Fibroblast of lung (primary cell): Measurements from ENCODE around the gene MAPKAPK2. TPM values are rescaled to one million over a fixed set of nuclear protein-coding genes. Genes with fewer than 3 reads are reported as not detected.

Experiments used
- DNase-seq, 2 donors: peaks; one replicate each; pipeline versions ENCODE4 v3.0.0 to v3.0.0-alpha.2; 2010; ENCODE audit warnings: low read depth in 2 of 2
- H2AFZ ChIP-seq: 2 replicates; pipeline ENCODE4 v1.5.1; 2012; ENCODE audit warnings: low read length, control low read depth, inconsistent platforms
- H3K27ac ChIP-seq: 2 replicates; pipeline ENCODE4 v1.5.1; 2011; ENCODE audit warnings: low read length, control low read depth; ENCODE audit not compliant: insufficient read depth
- H3K27me3 ChIP-seq: 2 replicates; pipeline ENCODE4 v1.5.1; 2011; ENCODE audit warnings: mild to moderate bottlenecking, low read length; ENCODE audit not compliant: control insufficient read depth, insufficient read depth
- H3K36me3 ChIP-seq: 2 replicates; pipeline ENCODE4 v1.5.1; 2011; ENCODE audit warnings: low read length; ENCODE audit not compliant: control insufficient read depth, insufficient read depth
- H3K4me1 ChIP-seq: 2 replicates; pipeline ENCODE4 v1.5.1; 2011; ENCODE audit warnings: low read length; ENCODE audit not compliant: control insufficient read depth, insufficient read depth; ENCODE audit errors: extremely low read depth
- H3K4me2 ChIP-seq: 2 replicates; pipeline ENCODE4 v1.5.1; 2011; ENCODE audit warnings: low read length, control low read depth; ENCODE audit not compliant: insufficient read depth; ENCODE audit errors: extremely low read depth
- H3K4me3 ChIP-seq, 4 experiments: fragments of 200-600 bp in 1 of 4; sonication (generic) in 1 of 4; replicated peaks in 1 of 4; 2 replicates each; pipeline ENCODE4 v1.5.1; 2011 to 2016; ENCODE audit warnings: low read length in 4 of 4, low read depth in 3 of 4, mild to moderate bottlenecking in 3 of 4, control low read depth in 2 of 4, inconsistent platforms in 1 of 4, mixed read lengths in 1 of 4; ENCODE audit not compliant: insufficient read depth in 1 of 4; ENCODE audit errors: control extremely low read depth in 1 of 4
- H3K79me2 ChIP-seq: 2 replicates; pipeline ENCODE4 v1.5.1; 2012; ENCODE audit warnings: mild to moderate bottlenecking, low read length, inconsistent platforms; ENCODE audit not compliant: control insufficient read depth, insufficient read depth
- H3K9ac ChIP-seq: 2 replicates; pipeline ENCODE4 v1.5.1; 2011; ENCODE audit warnings: mild to moderate bottlenecking, low read length, control low read depth; ENCODE audit not compliant: insufficient read depth
- H3K9me3 ChIP-seq: 2 replicates; pipeline ENCODE4 v1.5.1; 2012; ENCODE audit warnings: low read depth, low read length; ENCODE audit not compliant: control insufficient read depth, insufficient read depth
- H4K20me1 ChIP-seq: 2 replicates; pipeline ENCODE4 v1.5.1; 2011; ENCODE audit warnings: low read length; ENCODE audit not compliant: control insufficient read depth, insufficient read depth; ENCODE audit errors: extremely low read depth
- EZH2 ChIP-seq: IDR thresholded peaks from 2 replicates; pipeline ENCODE4 v1.5.1; 2012; ENCODE audit warnings: low read length, control low read depth, mild to moderate bottlenecking; ENCODE audit errors: missing control alignments
- polyA plus RNA-seq, 2 donors: library from polyadenylated mRNA; depleted of rRNA in 1 of 2; stranded (reverse) in 1 of 2; unstranded in 1 of 2; fragments of >200 nt; gene quantifications; 2 replicates each; pipeline ENCODE4 v1.2.1, GENCODE V29; 2011 to 2012; ENCODE audit warnings: missing spikeins in 1 of 2
- total RNA-seq: library from RNA; depleted of rRNA; stranded (reverse); fragments of >200 nt; gene quantifications from 2 replicates; pipeline ENCODE4 v1.2.1, GENCODE V29; 2014
- TF ChIP-seq, protein P1 (sequence below), 2 donors: IDR thresholded peaks in 1 of 2; conservative IDR thresholded peaks in 1 of 2; 1 replicate in 1 of 2; 2 replicates in 1 of 2; pipeline ENCODE4 v1.5.1; 2011 to 2012; ENCODE audit warnings: low read length in 2 of 2, control low read depth in 1 of 2, inconsistent platforms in 1 of 2, low read depth in 1 of 2, mild to moderate bottlenecking in 1 of 2

MAPKAPK2 gene
- total and polyA plus RNA-seq, 2 donors (not counting 1 experiment from before 2014, with no cell fraction given) = 51.9 to 85.7 TPM

DNA sequence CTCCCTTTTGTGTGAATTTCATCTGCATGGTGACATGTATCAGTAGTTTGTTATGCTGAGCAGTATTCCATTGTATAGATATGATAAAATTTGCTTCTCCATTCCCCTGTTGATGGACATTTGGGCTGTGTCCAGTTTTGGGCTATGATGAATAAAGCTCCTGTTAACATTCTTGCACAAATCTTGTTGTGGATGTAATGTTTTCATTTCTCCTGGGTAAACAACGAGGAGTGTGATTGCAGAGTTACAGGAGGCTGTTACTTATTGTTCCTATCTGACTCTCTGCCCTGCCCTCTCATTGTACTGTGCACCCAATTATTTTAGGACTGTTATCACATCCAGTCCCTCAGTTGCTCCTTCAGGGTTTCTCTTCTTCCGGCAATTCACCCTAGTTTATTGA, 24.2 kb downstream of the MAPKAPK2 start:
- TF ChIP-seq EZH2 = no peak
- TF ChIP-seq, protein P1, sequence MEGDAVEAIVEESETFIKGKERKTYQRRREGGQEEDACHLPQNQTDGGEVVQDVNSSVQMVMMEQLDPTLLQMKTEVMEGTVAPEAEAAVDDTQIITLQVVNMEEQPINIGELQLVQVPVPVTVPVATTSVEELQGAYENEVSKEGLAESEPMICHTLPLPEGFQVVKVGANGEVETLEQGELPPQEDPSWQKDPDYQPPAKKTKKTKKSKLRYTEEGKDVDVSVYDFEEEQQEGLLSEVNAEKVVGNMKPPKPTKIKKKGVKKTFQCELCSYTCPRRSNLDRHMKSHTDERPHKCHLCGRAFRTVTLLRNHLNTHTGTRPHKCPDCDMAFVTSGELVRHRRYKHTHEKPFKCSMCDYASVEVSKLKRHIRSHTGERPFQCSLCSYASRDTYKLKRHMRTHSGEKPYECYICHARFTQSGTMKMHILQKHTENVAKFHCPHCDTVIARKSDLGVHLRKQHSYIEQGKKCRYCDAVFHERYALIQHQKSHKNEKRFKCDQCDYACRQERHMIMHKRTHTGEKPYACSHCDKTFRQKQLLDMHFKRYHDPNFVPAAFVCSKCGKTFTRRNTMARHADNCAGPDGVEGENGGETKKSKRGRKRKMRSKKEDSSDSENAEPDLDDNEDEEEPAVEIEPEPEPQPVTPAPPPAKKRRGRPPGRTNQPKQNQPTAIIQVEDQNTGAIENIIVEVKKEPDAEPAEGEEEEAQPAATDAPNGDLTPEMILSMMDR (conservative IDR thresholded peaks at IDR 0.05 in 1 of 2, IDR thresholded peaks at IDR 0.05 in 1 of 2; ENCODE audit: low read depth in 1 of 2, low read length in 2 of 2) = no peak
- Histone ChIP-seq H3K9ac (no peak overlapping the region), H3K9me3 (no peaks in the 10 kb centered on the region), H3K4me1 (peaks cover 59% of the 10 kb centered on the region), H4K20me1 (no peaks in the 10 kb centered on the region), H3K4me2 (no peak overlapping the region), H3K27ac (no peak overlapping the region), H3K36me3 (no peaks in the 10 kb centered on the region), H2AFZ (no peak overlapping the region), H3K4me3 (no peak overlapping the region), H3K79me2 (peaks cover 85% of the 10 kb centered on the region), H3K27me3 (no peaks in the 10 kb centered on the region)
- DNase-seq = no peak

DNA sequence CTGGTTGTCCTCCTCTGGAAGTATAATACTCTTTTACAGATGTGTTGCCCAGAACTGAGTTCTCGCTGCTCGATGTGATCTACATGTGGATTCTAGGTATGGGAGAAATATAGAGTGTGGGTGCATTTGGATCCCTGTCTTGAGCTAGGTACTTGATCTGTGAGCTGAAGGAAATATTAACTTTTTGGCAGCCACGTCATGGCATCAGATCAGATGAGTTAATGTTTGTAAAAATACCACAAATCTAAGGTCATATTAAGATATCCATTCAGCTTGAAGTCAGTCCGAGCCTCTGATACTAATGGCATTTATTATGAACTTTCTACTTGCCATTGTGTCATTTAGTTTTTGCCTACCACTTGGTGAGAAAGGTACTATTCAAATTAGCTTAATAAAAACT, 24.6 kb downstream of the MAPKAPK2 start:
- Histone ChIP-seq H3K9me3 (no peaks in the 10 kb centered on the region), H3K4me2 (no peak overlapping the region), H3K27ac (no peak overlapping the region), H3K9ac (no peak overlapping the region), H2AFZ (no peak overlapping the region), H3K27me3 (no peaks in the 10 kb centered on the region), H4K20me1 (no peaks in the 10 kb centered on the region), H3K4me3 (no peak overlapping the region), H3K36me3 (no peaks in the 10 kb centered on the region), H3K4me1 (peaks cover 63% of the 10 kb centered on the region), H3K79me2 (peaks cover 85% of the 10 kb centered on the region)
- no peak for TF ChIP-seq EZH2
- TF ChIP-seq, protein P1 (conservative IDR thresholded peaks at IDR 0.05 in 1 of 2, IDR thresholded peaks at IDR 0.05 in 1 of 2; ENCODE audit: low read depth in 1 of 2, low read length in 2 of 2) = no peak
- DNase-seq = no peak

GRCh38 chr1:206709772-206710459, 25.2 kb downstream of the MAPKAPK2 start:
- H3K9ac ChIP-seq = no peak overlapping the region
- peaks cover 63% of the 10 kb centered on the region for H3K4me1 ChIP-seq

More at GRCh38 chr1:206709772-206710459, 25.2 kb downstream of the MAPKAPK2 start:
- Histone ChIP-seq H3K36me3 (no peaks in the 10 kb centered on the region), H3K27ac (peak overlapping the region; percentile 19), H4K20me1 (no peaks in the 10 kb centered on the region), H3K4me3 (no peak overlapping the region), H3K27me3 (no peaks in the 10 kb centered on the region), H3K9me3 (no peaks in the 10 kb centered on the region), H3K4me2 (no peak overlapping the region), H2AFZ (no peak overlapping the region), H3K79me2 (peaks cover 83% of the 10 kb centered on the region)
- no peak for TF ChIP-seq EZH2
- TF ChIP-seq, protein P1 (conservative IDR thresholded peaks at IDR 0.05 in 1 of 2, IDR thresholded peaks at IDR 0.05 in 1 of 2; ENCODE audit: low read depth in 1 of 2, low read length in 2 of 2) = no peak
- peak in 1 of 2 donors; percentile 50 for DNase-seq
